DMS153 treated with DMSO at 0.1 percent for 48 hours (cell line): ENCODE results near the gene EEFSEC.

Source experiments
- DNase-seq: peaks from one replicate; lab custom pipeline; 2025; ENCODE audit not compliant: unreplicated experiment; lab: John Stamatoyannopoulos, UW

Gene EEFSEC

DNA sequence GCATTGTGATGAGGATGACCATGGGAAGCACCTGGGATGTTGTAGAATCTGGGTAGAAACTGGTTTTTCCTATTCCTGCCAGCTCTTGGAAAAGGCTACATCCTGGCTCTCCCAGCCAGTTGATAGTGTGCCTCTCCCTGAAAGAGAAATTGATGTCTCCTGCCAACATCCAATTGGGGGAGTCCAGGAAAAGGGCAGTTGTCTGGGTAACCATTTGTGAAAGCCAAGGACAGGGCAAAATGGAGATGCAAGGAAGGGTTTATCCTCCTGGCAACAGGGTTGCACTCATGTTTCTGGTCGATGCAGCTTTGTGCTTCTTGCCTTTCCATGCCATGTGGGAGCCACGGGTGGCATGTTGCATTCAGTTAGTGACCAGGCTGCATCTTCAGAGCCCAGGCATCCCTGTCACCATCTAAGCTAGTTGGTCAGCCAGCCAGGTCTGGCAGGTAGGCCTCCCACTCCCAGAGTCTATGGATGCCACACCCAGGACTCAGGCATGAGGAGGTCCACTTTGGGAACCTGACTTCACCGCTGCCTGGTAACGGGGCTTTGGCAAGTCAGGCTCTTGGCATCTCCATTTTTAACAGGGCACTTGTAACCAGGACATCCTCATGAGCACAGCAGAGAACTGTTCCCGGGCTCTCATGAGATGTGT lies 159.9 kb downstream of the EEFSEC start:
- no peak for DNase-seq

DNA sequence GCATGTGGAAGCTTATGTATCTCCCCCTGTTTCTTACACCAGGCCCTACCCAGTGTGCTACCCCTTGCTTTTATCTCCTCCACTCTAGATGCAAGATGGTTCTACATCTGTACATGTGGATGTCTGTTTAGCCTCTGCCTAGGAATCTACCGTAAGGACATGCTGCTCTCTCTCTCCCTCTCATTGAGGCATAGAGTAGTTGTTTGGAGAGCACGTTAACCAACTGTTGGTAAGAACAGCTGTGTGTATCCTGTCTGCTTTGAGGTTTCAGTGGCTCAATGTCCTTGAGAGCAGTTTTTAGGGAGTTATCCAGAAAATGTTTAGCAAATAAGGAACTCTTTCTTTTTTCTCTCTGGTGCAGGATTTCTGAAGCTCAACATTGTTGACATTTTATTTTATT lies 160.7 kb downstream of the EEFSEC start:
- DNase-seq = no peak

DNA sequence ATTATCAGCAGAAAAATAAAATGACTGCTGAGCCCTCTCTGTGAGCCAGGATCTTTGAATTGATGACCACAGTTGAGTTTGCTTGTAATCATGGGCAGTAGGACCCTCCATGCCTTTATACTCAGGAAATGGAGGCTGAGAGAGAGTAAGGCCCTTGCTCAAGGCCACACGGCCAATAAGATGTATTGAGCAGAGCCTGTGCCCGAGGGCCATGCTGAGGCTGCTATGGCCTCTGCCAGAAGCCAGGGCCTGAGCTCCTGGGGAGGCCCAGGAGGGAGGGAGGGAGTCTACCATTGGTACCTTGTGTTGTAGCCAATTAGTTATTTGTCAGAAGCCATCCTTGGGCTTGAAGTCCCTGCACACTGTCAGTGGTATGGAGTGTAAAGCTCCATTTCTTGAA lies 162.0 kb downstream of the EEFSEC start:
- DNase-seq = no peak

DNA sequence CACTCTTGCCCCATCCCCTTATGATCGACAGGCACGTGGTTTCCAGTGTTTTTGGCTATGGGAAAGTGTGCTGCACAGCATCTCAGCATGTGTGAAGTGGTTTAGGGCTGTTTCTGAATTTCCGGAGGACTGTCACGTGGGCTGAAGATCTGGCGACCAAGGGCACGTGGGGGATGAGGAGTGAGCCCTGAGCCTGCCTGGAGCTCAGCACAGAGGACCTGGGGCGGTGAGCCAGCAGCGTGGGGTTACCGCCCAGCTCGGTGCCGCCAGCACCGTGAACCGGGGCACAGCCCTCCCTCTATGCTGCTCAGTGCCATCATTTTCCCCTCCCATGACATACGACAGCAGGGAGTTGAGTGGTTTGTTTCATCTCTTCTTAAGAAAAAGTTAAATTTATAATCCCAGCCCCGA lies 163.2 kb downstream of the EEFSEC start:
- DNase-seq = no peak

DNA sequence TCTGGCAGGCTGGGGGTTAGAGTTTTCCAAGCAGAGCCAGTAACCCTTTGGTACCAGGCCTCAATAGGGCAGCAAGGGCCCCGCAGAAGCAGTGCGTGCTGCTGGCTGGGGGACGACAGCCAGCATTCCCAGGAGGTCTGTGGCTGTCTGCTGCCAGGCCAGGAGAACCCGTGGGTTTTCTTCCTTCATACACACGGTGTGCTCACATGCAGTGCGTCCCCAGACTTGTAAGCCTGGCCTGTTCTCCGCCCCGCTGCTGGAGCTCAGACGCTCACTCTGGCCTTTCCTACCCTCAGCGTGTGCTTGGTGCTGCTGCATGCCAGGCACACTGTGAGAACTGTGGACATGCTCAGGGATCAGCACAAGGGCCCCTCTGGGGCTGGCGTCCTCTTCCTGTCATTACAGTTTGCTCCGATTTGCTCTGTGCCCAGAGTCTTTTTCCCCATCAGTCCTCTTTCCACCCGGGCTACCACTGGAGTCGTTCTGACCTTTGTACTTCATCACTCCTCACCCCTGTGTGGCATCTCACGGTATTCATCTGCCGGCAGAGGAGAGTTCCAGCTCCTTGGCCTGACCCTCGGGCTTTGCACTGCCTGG lies 163.9 kb downstream of the EEFSEC start:
- no peak for DNase-seq

DNA sequence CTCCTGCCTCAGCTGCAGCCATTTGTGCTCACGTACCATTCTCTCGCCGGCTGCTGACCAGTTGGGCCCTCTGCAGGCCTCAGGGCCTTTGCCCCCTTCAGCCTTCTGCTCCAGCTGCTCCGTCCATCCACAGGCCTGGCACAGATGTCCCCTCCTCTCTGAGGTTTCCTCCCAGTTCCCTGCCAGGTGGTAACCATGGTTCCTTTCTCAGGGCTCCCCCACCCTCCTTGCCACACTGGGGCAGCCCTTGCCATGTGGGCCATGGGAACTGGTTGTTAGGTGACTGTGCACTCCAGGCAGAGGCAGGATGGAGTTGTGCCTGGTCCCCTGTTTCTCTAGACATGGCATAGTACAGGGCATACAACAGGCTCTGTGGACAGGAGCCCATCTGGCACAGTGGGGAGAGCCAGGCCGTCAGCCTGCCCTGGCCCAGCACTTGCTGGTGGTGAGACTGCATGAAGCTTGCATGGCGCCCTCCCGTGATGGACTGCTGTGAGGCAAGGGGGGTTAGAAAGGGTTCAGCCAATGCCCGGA lies 164.5 kb downstream of the EEFSEC start:
- no peak for DNase-seq

DNA sequence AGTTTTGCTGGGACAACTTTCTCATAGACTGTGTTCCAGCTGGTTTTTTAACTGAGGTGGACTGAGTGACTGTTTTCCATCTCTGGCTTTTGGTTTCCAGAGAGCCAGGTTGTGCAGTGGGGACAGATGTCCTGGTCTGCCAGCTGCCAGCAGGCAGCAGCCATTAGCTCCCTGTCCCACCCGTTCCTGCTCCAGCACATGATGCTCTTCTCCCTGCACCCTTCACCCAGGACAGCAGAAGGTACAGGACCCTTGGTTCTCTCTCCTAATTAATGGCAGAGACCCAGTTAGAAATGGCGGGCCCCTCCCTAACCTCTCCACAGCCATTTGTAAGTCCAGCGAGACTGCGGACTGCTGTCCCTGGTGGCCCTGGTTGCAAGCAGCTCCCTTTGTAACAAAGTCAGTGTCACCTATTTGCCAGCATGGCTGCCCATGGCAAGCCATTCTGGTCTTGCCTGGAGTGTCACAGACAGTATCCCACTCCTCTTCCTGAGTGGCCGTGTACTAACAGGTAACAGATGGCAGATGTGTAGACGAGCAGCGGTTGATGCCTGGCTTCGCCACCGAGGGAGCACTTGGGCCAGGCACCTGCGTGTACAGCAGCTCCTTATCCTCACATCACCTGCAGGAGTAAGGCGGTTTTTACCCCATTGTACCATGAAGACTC lies 165.1 kb downstream of the EEFSEC start:
- DNase-seq = no peak

DNA sequence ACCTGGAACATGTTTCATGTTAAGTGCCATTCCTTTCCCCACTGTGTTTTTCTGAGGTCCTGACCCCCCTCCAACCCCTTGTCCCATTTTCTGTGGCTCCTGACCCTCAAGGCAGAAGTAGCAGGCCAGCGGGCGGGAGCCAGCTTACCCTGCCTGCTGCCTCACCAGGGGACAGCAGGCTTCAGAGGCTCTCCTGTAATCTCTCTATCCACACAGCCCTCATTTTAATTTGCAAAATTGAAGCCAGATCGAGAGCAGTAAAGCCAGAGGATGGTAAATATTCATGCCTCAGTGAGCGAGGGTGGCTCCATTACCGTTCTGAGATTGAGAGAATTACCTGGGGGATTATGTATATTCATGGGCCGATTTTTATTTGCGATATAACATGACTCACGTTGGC lies 165.8 kb downstream of the EEFSEC start:
- no peak for DNase-seq

DNA sequence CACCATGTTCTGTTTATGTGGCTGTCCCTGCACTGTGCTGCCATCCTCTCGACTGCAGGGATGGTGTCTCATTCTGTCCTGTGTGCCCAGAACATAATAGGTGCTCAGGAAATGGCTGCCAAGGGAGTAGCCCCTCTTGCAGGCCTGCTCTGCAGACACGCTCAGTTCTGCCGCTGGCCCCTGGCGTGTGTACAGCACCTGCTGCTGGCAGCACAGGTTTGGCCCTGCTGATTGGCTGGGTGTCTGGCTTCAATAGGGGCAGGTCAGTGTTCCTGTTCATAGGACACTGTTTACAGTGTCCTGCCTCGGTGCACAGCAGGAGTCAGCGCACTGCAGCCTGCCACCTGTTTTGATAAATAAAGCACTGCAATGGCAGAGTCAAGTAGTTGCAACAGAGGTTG lies 166.5 kb downstream of the EEFSEC start:
- DNase-seq = no peak

DNA sequence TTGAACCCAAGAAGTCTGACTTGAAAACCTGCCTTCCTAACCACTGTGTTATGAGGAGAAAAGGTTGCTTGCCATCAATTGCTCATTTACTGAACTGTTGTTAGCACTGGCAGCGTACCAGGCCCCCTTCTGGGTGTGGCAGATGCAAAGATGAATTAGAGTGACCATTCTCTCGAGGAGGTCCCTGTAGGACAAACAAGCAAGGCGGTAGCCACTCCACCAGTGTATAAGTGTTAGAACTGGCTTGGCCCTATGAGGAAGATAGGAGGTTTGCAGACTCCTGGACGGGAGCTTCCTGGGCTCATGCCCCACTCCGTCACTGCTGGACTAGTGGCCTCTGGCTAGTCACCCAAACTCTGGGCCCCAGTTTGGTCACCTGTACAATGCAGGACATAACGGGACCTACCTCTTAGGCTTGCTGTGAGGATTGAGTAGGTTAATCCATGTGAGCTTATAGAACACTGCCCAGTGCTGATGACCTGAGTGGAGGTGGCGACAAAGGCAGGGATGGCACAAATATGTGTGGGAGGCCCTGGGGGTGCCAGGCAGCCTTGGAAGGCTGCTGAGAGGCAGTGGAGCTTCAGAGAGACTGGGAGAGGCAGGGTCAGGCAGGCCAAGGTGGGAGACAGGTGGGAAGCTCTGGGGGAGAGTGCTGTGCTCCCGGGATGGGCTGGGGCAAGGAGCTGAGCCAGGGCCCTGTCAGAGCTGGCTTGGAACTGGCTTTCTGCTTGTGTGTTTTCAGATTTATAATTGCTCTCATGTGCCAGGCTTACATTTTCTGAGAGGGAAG lies 167.5 kb downstream of the EEFSEC start:
- no peak for DNase-seq

DNA sequence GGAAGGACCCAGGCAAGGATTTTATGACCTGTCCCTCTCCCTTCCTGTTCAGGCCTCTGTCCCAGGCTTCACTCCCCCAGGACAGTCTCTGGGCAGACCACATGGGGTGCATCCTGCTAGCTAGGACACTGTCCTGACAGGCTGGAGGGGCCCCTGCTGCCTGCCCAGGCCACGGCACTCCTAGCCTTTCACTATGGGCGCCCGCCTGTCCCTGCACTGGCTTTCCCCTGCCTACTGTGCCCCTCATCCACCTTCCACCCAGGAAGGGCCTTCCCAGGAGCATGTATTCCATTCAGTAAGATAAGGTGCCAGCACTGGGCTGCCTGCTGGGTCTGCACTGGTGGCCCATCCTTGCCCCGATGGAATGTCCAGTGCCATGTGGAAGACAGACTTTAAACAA lies 168.1 kb downstream of the EEFSEC start:
- no peak for DNase-seq

DNA sequence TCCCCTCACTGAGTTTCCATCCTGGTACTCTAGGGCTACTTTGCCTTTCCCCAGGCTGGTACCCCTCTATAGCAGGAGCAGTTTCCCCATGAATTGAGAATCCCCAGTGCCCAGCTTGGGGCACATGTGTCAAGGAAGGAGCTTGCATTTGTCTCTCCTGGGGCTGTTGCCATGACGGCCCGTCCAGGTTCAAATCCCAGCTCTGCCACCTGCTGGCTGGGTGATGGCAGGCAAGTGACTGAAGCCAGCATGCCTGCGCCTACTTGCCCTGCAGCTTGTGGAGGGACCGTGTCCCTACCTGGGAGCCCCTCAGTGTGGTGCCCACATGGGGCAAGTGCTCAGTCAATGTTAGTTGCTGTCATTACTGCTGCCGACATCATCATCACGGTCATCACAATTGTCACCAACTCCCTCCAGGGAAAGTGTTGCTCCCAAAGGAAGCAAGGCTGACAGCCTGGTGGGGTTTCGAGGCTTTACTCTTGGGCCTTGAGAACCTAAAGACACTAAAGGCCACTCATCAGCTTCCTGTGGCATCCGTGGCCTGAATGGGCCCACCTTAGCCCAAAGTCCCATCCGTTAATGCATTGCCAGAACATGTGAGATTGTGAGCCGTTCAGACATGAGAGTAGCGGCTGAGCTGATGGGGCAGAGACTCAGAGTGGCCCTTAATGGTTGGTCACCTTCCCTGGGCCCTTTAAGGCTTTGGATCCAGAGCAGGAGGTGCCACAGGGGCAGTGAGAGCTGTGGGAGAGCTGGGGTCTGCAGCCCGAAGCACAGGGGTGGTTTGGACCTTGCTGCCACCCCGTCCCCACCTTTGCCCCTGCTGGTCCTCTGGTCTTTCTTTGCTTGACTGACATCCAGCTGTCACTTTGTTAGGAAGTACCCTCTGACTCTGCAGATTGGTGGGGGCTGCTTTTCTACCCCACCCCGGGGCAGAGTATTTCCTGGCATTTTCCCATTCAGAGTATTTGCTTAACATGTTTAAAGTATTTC lies 169.0 kb downstream of the EEFSEC start:
- DNase-seq = no peak

DNA sequence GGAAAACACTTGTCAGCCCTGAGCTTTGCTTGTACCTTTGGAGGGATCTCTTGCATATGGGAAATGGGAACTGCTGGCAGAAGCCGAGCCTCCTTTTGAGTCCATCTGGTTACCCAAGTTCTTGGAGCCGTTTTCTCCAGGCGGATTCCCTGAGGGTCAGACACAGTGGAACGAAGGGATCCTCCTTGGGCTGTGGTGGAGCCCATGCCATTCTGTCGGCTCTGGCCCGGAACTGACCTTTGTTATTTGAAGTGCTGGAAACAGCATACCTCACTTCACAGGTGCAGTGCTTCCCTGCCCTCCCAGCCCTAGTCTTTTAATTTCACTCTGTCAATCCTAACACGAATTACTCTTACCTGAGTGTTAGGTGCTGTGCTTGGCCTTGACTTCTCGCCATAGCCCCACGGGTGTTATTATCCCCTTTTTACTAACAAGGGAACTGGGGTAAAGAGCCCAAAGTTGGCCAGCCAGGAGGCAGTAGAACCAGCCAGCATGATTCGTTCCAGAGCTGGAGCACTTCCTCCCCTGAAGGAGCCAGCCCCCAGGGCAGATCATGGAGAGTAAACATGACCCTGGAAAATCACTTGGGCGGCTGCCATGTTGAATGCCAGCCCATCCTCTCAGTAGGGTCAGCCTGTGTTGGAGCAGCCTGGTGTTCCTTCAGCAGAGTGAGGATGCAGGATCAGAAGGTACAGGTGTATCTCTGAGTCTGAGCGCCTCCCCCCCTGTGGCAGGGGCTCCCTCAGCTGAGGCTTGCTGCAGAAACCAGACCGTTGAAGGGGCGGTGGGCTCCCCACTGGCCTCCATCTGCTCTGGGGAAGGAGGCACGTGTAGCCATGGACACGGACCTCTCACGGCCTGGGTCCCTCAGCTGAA lies 170.2 kb downstream of the EEFSEC start:
- no peak for DNase-seq

DNA sequence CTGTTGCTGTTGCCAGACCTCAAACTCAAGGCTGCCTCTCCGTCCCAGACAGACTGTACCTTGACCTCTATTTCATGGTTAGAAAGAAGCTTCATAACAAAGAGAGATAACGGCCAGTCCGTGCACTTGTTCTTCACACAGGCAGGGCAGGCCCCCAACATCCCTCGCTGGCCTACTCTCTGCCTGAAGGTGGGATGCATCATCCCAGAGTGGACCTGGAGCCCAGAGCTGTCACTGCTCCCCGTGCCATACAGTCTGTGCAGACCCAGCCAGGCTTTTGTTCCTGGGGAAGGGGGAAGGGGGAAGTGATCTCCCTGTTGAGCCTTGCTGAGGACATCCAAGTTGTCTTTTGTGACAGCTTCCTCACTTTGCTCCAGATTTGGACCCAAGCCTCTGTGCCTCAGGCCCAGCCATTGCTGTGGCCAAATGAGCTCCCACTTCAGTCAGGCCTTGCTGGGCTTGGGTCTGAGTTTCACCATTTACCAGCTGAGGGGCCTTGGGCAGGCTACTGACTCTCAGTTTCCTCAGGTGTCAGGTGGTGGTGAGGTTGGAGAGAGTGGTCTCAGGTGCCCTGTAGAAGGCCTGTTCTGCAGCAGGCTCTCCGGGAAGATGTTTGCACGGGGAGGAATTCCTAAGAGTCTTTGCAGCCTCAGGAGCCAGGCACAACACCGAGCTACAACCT lies 171.8 kb downstream of the EEFSEC start:
- DNase-seq = no peak

DNA sequence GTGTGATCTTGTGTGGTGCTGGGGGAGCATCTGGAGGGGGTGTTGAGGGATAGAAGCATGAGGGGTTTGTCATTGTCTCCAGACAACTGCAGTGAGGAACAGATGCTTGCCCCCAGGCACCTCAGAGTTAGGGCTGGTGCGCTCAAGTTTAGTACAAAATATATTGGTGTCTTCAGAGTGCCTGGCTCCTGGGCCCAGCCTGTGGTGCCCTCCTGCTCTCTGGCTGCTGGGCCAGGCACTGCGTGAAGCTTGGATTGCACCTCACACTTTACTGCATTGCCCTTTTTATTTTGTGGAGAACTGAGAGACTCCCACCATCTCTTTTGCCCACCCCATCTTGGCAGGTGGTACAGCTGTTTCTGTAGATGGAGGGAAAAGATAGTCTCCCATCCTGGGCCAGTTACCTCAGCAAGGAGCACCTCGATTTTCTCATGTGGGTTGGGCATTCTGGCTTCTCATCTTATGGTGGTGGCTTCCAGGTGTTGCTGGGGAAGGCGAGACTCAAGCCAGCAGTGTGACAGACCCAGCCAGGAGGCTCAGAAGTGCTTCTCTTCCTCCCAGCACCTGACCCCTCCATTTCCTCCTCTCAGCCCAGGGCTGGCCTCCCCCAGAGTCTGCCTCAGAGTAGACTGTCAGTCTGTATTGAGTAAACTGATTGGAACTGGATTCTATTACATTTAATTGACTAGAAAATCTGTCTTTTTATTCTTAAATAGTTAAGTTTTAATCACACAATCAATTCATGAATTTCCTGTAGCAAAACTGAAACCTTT lies 173.0 kb downstream of the EEFSEC start:
- DNase-seq = no peak

DNA sequence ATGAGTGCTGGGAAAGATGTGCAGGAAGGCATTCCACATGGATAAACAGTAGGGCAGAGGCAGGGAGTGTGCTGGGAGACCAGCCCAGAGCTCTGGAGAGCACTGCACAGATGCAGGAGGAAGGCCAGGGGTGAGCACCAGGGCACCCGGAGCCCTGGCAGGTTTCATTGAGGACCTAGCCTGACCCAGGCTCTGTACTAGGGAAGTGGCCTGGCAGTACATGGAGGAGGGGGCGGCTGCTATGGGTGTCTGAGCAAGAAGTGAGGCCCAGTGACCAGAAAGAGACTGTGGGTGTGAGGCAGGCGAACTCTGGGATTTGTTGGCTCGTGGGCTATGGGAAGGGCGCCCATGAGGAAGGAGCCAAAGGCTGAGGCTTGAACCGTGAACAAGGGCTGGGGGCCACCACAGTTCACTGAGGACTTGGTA lies 174.3 kb downstream of the EEFSEC start:
- no peak for DNase-seq

DNA sequence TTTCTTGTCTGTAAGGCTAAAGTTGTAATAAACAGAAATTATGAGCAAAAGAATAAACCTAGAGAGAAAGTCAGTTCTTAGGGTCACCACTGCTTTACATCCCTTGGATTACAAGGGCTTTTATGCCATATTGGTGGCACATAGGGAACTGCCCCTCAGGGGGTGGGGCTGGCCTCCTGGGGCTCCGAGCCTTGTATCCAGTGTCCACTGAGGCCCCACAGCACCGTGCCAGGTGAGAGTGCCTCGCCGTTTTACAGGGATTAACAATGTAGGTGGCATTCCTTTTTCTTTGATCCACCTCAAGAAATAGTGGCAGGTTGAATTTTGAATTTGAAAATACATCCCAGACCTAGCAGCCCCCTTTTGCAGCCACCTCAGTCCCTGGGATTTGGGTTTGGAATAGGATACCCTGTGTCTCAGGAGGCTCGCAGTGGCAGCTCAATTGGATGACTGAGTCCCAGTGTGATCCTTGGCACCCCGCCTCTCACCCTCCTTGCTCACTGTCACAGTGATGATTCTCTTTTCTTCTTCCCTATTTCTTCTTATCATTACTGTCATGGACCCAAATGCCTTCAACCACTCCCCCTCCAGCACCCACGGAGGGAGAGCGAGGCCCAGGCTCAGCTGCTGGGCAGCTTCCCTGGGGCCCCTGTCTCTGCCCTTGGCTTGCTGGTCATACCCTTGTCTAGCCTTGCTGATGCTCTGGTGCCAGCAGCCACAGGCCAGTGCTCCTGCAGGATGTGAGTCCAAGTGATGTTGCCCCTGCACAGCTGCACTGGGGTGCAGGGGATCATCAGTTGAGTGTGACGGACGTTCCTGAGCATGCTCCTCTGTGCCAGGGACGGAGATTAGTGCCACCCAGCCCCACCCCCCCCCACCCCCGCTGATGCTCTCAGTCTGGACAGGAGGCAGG lies 175.5 kb downstream of the EEFSEC start:
- no peak for DNase-seq
